H7 (cell line): Measurements from ENCODE around the gene PAX5. TPM values are rescaled to one million over a fixed set of nuclear protein-coding genes. Genes with fewer than 3 reads are reported as not detected.

Source experiments
- DNase-seq: peaks from one replicate; pipeline ENCODE4 v3.0.0; 2012
- H3K27me3 ChIP-seq: 2 replicates; pipeline ENCODE4 v1.6.0; 2011; ENCODE audit warnings: mild to moderate bottlenecking, low read length; ENCODE audit not compliant: control insufficient read depth, insufficient read depth
- H3K36me3 ChIP-seq: replicated peaks from 2 replicates; pipeline ENCODE4 v1.5.1; 2011; ENCODE audit warnings: low read length; ENCODE audit not compliant: control insufficient read depth, insufficient read depth
- H3K4me3 ChIP-seq: 2 replicates; pipeline ENCODE4 v1.5.1; 2011; ENCODE audit warnings: low read depth, mild to moderate bottlenecking, control low read depth, low read length, moderate library complexity; ENCODE audit not compliant: insufficient read depth
- total RNA-seq: library from RNA; depleted of rRNA; stranded (reverse); fragments of >200 nt; shearing (Covaris generic); gene quantifications from 2 replicates; pipeline ENCODE4 v1.2.3, GENCODE V29; 2014

PAX5 gene
- total RNA-seq, 1 experiment from 2014 or later = 1.7 TPM

DNA sequence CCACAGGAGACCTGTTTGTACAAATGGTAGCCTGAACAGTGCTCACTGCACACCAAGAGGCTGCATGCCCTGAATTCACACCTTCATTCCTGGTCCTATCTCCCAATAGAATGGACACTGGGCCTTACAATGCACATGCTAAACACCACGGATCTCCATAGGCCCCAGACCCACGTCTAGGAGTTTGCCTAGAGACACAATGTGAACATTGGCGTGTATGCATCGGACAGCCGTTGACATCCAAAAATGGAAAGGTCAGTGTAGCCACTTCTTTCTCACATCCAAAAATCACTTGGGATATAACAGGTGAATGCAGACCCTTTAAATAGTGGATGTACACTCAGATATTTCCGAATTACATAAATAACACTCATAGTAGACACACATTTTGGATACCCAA, 927 bp downstream of the PAX5 start:
- H3K27me3 ChIP-seq = peaks cover 100% of the 10 kb centered on the region
- H3K36me3 ChIP-seq = no peaks in the 10 kb centered on the region
- H3K4me3 ChIP-seq = no peak overlapping the region
- no peak for DNase-seq

GRCh38 chr9:37032713-37033112, 1.4 kb downstream of the PAX5 start:
- H3K4me3 ChIP-seq = no peak overlapping the region
- no peak for DNase-seq
- peaks cover 99% of the 10 kb centered on the region for H3K27me3 ChIP-seq
- no peaks in the 10 kb centered on the region for H3K36me3 ChIP-seq

- peaks cover 96% of the 10 kb centered on the region for H3K27me3 ChIP-seq
- H3K4me3 ChIP-seq = no peak overlapping the region
- H3K36me3 ChIP-seq = no peaks in the 10 kb centered on the region
- peak; percentile 58 for DNase-seq
Measured at GRCh38 chr9:37031902-37032301, 2.2 kb downstream of the PAX5 start.

DNA sequence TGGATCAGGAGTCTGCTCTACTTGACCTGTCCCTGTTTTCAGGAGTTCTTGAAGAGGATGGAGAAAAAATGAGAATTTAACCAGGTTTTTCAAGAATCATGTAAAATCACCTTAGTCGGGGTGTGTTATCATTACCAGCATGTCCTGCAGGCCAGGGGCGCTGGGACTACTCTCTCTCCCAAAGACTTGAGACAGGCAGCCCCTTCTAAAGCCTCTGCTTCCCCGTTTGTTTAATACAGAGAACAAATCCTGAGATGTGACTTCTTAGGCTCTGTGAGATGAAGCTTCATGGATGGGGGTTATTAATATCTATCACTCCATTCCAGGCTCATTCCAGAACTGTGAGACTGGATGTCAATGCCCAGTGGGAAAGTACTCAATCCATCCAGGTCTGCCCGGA, 3.0 kb downstream of the PAX5 start:
- peak; percentile 25 for DNase-seq
- Histone ChIP-seq H3K27me3 (peaks cover 96% of the 10 kb centered on the region), H3K36me3 (no peaks in the 10 kb centered on the region), H3K4me3 (no peak overlapping the region)

GRCh38 chr9:37030611-37030939, 3.5 kb downstream of the PAX5 start:
- Histone ChIP-seq H3K27me3 (peaks cover 96% of the 10 kb centered on the region), H3K36me3 (no peaks in the 10 kb centered on the region)
- peak; percentile 50 for DNase-seq

DNA sequence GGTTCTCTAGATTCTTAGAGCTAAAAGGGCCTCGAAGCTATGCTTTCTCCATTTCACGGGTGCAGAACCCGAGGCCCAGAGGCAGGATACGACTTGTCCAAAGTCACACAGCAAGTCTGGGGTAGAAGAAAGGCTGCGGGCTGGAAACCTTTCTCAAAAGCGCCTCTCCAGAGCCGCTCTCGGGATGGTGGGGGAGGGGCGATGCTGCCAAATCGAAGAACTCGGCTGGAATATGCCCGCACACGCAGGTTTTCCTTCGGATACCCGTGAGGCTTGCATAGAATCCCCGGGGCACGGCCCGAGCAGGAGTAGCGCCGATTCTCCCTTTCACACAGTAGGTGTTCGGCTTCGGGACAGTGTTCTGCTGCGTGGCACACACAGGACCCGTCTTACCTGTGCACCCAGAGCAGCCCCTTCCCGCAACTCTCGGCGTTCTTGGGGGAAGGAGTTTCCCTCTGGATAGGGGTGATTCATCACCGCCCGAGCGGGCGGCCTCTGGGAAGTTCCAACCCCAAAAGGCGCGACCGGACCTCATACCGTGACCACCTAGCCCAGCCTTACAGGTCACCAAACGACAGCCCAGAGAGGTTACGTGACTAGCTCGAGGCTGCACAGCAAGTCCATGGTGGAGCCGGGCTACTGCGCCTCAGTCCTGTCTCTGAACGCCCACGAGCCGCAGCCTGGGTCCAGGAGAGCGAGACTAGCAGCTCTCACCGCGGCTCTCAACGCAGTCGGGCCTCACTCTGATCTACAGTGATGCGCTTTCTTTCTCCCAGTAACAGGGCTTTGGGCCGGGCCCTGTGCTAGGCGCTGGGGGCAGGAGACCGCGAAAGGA, 4.1 kb downstream of the PAX5 start:
- peaks cover 97% of the 10 kb centered on the region for H3K27me3 ChIP-seq
- DNase-seq = peak; percentile 70
- H3K4me3 ChIP-seq = peak overlapping the region; percentile 41
- no peaks in the 10 kb centered on the region for H3K36me3 ChIP-seq

More at GRCh38 chr9:37030611-37030939, 3.5 kb downstream of the PAX5 start:
- no peak overlapping the region for H3K4me3 ChIP-seq

- Histone ChIP-seq H3K36me3 (no peaks in the 10 kb centered on the region), H3K27me3 (peaks cover 97% of the 10 kb centered on the region), H3K4me3 (peak overlapping the region; percentile 41)
- no peak for DNase-seq
Measured at GRCh38 chr9:37029304-37029775, 4.7 kb downstream of the PAX5 start.

- Histone ChIP-seq H3K4me3 (no peak overlapping the region), H3K36me3 (no peaks in the 10 kb centered on the region), H3K27me3 (peaks cover 97% of the 10 kb centered on the region)
- peak; percentile 69 for DNase-seq
Measured at GRCh38 chr9:37028420-37029031, 5.5 kb downstream of the PAX5 start.

GRCh38 chr9:37027582-37028419, 6.3 kb downstream of the PAX5 start:
- Histone ChIP-seq H3K36me3 (no peaks in the 10 kb centered on the region), H3K27me3 (peaks cover 97% of the 10 kb centered on the region), H3K4me3 (peak overlapping the region; percentile 42)
- DNase-seq = peak; percentile 100

GRCh38 chr9:37026931-37027581, 7.0 kb downstream of the PAX5 start:
- Histone ChIP-seq H3K27me3 (peaks cover 94% of the 10 kb centered on the region), H3K36me3 (no peaks in the 10 kb centered on the region), H3K4me3 (peak overlapping the region; percentile 42)
- peak; percentile 81 for DNase-seq

DNA sequence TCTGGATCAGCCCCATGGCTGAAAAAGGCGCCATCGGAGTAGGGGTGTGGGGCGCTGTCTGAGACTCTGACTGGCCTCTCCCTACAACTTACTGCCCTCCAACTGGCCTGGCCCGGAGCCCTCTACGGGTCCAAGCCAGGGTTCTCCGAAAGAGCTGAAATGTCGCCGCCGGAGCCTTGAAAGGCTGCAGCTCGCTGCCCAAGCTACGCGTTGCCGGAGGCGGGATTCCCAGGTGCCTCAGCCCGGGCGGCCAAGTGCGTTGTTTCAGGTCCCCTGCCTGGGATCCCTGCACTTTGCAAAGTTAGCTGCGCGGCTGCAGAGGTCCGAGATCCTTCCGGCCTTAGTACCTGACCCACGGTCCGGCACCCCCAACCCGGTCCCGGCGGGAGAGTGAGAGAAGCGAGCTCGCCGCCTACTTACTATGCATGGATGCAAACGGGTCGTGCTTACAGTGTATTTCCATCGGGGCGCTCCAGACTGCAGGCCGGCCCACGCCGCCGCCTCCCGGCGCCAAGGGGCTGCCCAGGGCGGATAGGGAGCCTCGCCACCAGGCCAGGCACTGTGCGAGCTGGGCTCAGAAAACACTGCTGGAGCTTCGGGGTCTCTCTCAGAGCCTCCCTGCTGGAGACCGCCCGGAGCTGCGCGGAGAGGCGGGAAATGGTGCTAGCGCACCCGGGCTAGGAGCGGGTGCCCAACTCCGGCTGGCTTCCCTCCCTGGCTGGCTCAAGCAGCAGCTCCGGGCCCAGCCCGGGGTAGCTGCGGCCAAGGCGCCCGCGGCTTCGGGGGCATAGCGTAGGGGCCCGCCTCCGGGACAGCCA, 7.7 kb downstream of the PAX5 start:
- peak overlapping the region; percentile 42 for H3K4me3 ChIP-seq
- peak; percentile 82 for DNase-seq
- no peaks in the 10 kb centered on the region for H3K36me3 ChIP-seq
- H3K27me3 ChIP-seq = peaks cover 90% of the 10 kb centered on the region

GRCh38 chr9:37025823-37026112, 8.3 kb downstream of the PAX5 start:
- Histone ChIP-seq H3K4me3 (peak overlapping the region; percentile 42), H3K36me3 (no peaks in the 10 kb centered on the region), H3K27me3 (peaks cover 84% of the 10 kb centered on the region)
- no peak for DNase-seq

- DNase-seq = peak; percentile 73
- H3K4me3 ChIP-seq = peak overlapping the region; percentile 42; the same call in 1 of the 2 replicates
- no peaks in the 10 kb centered on the region for H3K36me3 ChIP-seq
- peaks cover 79% of the 10 kb centered on the region for H3K27me3 ChIP-seq
Measured at GRCh38 chr9:37025071-37025822, 8.8 kb downstream of the PAX5 start.
